Measurements from ENCODE around the gene PDSS2. TPM values are rescaled to one million over a fixed set of nuclear protein-coding genes. Genes with fewer than 3 reads are reported as not detected.

The PDSS2 gene
- total and polyA plus RNA-seq, 9 of the 15 experiments (the other 6 are each of a cell fraction or from before 2014, with no cell fraction given): 5.8 to 21.1 (median 12.0) TPM

DNA sequence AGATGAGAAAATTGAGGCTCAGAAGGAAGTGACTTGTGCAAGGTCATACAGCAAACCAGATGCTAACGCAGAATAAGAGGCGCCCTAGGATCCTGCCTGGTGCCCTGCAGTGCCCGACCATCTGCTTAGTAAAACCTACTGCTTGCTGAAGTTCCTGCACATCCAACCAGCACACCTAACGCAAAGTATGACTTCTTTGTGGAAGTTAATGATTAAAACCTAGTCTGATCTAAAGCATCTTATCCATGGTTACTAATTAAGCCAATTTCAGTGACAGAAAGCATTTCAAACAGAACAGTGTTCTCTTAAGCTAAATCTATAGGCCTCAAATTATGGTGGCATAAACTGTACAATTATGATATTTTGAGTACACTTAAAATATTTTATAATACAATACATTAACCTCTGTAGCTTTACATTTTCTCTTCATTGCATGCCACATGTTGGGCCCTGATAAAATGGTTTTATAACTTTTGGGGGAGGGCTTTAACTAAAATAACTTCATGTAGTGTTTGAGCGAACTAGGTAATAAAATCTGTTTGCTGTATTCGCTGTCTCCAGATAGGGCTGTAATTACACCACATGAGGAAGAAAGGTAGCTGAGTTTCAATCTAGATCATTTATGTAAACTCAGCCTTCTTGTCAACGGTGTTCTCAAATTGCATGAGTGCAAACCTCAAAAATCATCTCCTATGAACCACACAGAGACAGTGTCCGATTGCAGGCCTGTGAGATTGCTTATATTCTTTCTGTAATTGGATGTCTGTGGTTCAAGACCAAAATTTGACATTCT, 306.5 kb downstream of the PDSS2 start:
- Histone ChIP-seq H3K9me1 (ENCODE audit: control insufficient read depth, insufficient read depth, low read length) (no peaks in the 10 kb centered on the region), H3K36me3 (ENCODE audit: control insufficient read depth, insufficient read depth, low read length) (no peaks in the 10 kb centered on the region), H3K4me1 (replicated peaks in 1 of 2; ENCODE audit: control insufficient read depth in 2 of 2, insufficient read depth in 2 of 2, low read length in 2 of 2) (no peaks in the 10 kb centered on the region), H3K9me3 (replicated peaks; ENCODE audit: control insufficient read depth, insufficient read depth, low read depth, low read length) (no peaks in the 10 kb centered on the region), H3K4me2 (ENCODE audit: insufficient read depth, low read length) (no peak overlapping the region), H3K79me2 (ENCODE audit: control insufficient read depth, insufficient read depth, low read length) (no peaks in the 10 kb centered on the region), H3K9ac (ENCODE audit: insufficient read depth in 1 of 2, low read depth in 2 of 2, low read length in 2 of 2) (no peak overlapping the region), H3K4me3 (no peak overlapping the region), H2AFZ (ENCODE audit: low read depth, low read length) (no peak overlapping the region), H3K27ac (ENCODE audit: extremely low read depth, low read depth, low read length) (no peak overlapping the region), H3K27me3 (ENCODE audit: control insufficient read depth in 2 of 2, insufficient read depth in 2 of 2, low read length in 2 of 2) (no peaks in the 10 kb centered on the region), H4K20me1 (replicated peaks; ENCODE audit: control insufficient read depth, insufficient read depth, low read length) (no peaks in the 10 kb centered on the region)
- FAIRE-seq: no peak
- BruUV-seq (replicated peaks): no TSS peak
- DNase-seq (ENCODE audit: extremely low read depth in 1 of 4, low spot score in 3 of 4): no peak
- TF ChIP-seq ZNF586 (CRISPR knock-in tag; conservative IDR thresholded peaks at IDR 0.05) (no peak), C11orf30 (IDR thresholded peaks at IDR 0.05; ENCODE audit: low read depth) (no peak), KLF10 (CRISPR knock-in tag; IDR thresholded peaks at IDR 0.05) (no peak)
- TF ChIP-seq, protein P1, sequence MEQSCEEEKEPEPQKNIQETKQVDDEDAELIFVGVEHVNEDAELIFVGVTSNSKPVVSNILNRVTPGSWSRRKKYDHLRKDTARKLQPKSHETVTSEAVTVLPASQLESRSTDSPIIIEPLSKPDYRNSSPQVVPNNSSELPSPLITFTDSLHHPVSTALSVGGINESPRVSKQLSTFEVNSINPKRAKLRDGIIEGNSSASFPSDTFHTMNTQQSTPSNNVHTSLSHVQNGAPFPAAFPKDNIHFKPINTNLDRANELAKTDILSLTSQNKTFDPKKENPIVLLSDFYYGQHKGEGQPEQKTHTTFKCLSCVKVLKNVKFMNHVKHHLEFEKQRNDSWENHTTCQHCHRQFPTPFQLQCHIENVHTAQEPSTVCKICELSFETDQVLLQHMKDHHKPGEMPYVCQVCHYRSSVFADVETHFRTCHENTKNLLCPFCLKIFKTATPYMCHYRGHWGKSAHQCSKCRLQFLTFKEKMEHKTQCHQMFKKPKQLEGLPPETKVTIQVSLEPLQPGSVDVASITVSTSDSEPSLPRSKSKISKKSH (CRISPR knock-in tag; IDR thresholded peaks at IDR 0.05): no peak
- TF ChIP-seq, protein P2, sequence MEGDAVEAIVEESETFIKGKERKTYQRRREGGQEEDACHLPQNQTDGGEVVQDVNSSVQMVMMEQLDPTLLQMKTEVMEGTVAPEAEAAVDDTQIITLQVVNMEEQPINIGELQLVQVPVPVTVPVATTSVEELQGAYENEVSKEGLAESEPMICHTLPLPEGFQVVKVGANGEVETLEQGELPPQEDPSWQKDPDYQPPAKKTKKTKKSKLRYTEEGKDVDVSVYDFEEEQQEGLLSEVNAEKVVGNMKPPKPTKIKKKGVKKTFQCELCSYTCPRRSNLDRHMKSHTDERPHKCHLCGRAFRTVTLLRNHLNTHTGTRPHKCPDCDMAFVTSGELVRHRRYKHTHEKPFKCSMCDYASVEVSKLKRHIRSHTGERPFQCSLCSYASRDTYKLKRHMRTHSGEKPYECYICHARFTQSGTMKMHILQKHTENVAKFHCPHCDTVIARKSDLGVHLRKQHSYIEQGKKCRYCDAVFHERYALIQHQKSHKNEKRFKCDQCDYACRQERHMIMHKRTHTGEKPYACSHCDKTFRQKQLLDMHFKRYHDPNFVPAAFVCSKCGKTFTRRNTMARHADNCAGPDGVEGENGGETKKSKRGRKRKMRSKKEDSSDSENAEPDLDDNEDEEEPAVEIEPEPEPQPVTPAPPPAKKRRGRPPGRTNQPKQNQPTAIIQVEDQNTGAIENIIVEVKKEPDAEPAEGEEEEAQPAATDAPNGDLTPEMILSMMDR (IDR thresholded peaks at IDR 0.05 in 2 of 3, conservative IDR thresholded peaks at IDR 0.05 in 1 of 3; ENCODE audit: insufficient read depth in 2 of 3, low read depth in 1 of 3, low read length in 3 of 3): no peak
- TF ChIP-seq, protein P3, sequence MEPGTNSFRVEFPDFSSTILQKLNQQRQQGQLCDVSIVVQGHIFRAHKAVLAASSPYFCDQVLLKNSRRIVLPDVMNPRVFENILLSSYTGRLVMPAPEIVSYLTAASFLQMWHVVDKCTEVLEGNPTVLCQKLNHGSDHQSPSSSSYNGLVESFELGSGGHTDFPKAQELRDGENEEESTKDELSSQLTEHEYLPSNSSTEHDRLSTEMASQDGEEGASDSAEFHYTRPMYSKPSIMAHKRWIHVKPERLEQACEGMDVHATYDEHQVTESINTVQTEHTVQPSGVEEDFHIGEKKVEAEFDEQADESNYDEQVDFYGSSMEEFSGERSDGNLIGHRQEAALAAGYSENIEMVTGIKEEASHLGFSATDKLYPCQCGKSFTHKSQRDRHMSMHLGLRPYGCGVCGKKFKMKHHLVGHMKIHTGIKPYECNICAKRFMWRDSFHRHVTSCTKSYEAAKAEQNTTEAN (CRISPR knock-in tag; IDR thresholded peaks at IDR 0.05): no peak
- no peak for ATAC-seq
- ChIA-PET CTCF (ENCODE audit: low intra/inter-chr PET ratio) (no interaction called here), POLR2A (interaction anchor here (0.6 to 0.7 kb wide), 2 partner anchors 38 to 495 kb away, joined by 3 read pairs; no protein-coding TSS in a partner anchor)
- WGBS (ENCODE audit: insufficient coverage, low coverage, missing lambda C conversion rate): 47% methylated on average over 8 of the region's 8 CpGs
- intact Hi-C loops (cut with micrococcal nuclease): no loop called here
- in situ Hi-C loops (cut with MboI): no loop called here
